Uterus (tissue), 2 donors: Measurements from ENCODE around the gene EGFL6.

ENCODE experiments used
- CTCF ChIP-seq, 4 experiments: fragments of 200-600 bp in 2 of 4; fragments of 450-650 bp in 2 of 4; sonication (generic) in 2 of 4; IDR thresholded peaks; one replicate each; pipeline ENCODE4 v1.5.1; 2016 to 2019; ENCODE audit warnings: antibody characterized with exemption in 4 of 4, mild to moderate bottlenecking in 2 of 4, moderate library complexity in 1 of 4
- POLR2A ChIP-seq, 2 donors: fragments of 450-650 bp; IDR thresholded peaks; one replicate each; pipeline ENCODE4 v1.6.1; 2016; ENCODE audit warnings: antibody characterized with exemption in 2 of 2, mild to moderate bottlenecking in 1 of 2, moderate library complexity in 1 of 2

- TF ChIP-seq CTCF (IDR thresholded peaks at IDR 0.05) (no peak), POLR2A (IDR thresholded peaks at IDR 0.05) (no peak)
These were observed 10.3 kb downstream of the EGFL6 start for GRCh38 chrX:13579661-13580060.
